Naive B cell (primary cell): ENCODE data around the gene FUCA1. TPM values are rescaled to one million over a fixed set of nuclear protein-coding genes. Genes with fewer than 3 reads are reported as not detected.

ENCODE experiments used
- ATAC-seq, 2 donors: fragments of 150-1000 bp; cut with Tn5 transposase; 2 replicates each; pipeline ENCODE4 v1.10.0; 2021; ENCODE audit warnings: low read depth in 2 of 2, mild to moderate bottlenecking in 2 of 2, moderate library complexity in 2 of 2
- DNase-seq: peaks from one replicate; pipeline ENCODE4 v3.0.0; 2022
- H3K27ac Mint-ChIP-seq, 6 donors: one replicate each; pipeline ENCODE4 v1.8.0; 2020 to 2022; ENCODE audit warnings: mild to moderate bottlenecking in 6 of 6, mixed read lengths in 6 of 6, moderate library complexity in 5 of 6, inconsistent platforms in 2 of 6
- H3K27me3 Mint-ChIP-seq, 3 donors: one replicate each; pipeline ENCODE4 v1.8.0; 2021 to 2022; ENCODE audit warnings: mixed read lengths in 3 of 3, mild to moderate bottlenecking in 1 of 3
- H3K36me3 Mint-ChIP-seq, 2 donors: one replicate each; pipeline ENCODE4 v1.8.0; 2020 to 2022; ENCODE audit warnings: mixed read lengths in 2 of 2, inconsistent platforms in 1 of 2, mild to moderate bottlenecking in 1 of 2
- H3K4me1 Mint-ChIP-seq, 3 donors: one replicate each; pipeline ENCODE4 v1.8.0; 2020 to 2022; ENCODE audit warnings: mixed read lengths in 3 of 3, inconsistent platforms in 1 of 3, mild to moderate bottlenecking in 1 of 3, moderate library complexity in 1 of 3
- H3K4me3 Mint-ChIP-seq, 8 donors: one replicate each; pipeline ENCODE4 v1.8.0; 2020 to 2022; ENCODE audit warnings: mild to moderate bottlenecking in 8 of 8, mixed read lengths in 8 of 8, moderate library complexity in 8 of 8, inconsistent platforms in 2 of 8
- H3K9me3 Mint-ChIP-seq, 7 donors: one replicate each; pipeline ENCODE4 v1.8.0; 2020 to 2022; ENCODE audit warnings: mixed read lengths in 7 of 7, mild to moderate bottlenecking in 5 of 7, inconsistent platforms in 2 of 7, moderate library complexity in 1 of 7
- polyA plus RNA-seq, 6 donors: library from polyadenylated mRNA; unstranded; fragments of 300-500 nt; fragmentation: Illumina TruSeq; gene quantifications; one replicate each; pipeline ENCODE4 v1.2.3, GENCODE V29; 2021; ENCODE audit warnings: low read depth in 6 of 6

FUCA1 gene
- polyA plus RNA-seq, 6 donors from 2014 or later: 3.2 to 9.6 (median 7.2) TPM

DNA sequence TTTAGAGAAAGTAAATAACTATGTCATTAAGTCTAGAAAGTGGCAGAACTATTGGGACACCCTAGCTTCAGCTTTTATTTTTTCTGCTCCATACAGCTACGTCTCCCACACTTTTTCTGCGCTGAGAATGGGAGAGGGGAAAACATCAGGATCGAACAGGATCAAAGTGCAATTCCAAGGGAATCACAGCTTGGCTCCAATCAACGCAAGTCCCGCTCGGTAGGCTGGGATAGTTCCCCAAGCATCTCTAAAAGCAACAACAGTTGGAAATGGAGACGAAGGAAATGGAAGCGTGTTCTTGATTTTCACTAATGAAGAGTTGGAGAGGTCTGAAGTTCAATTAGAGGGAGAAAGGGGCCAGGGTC lies 43.4 kb downstream of the FUCA1 start:
- ATAC-seq (peak; percentile 3 to 6), DNase-seq (no peak)
- Mint-ChIP-seq H3K27ac (peak overlapping the region; percentile 95 to 99 (median 97)), H3K27me3 (no peaks in the 10 kb centered on the region), H3K9me3 (no peaks in the 10 kb centered on the region), H3K36me3 (no peaks in the 10 kb centered on the region), H3K4me3 (peak overlapping the region; percentile 91 to 99 (median 96)), H3K4me1 (peaks cover 15 to 34% (median 24%) of the 10 kb centered on the region in 3 donors)

DNA sequence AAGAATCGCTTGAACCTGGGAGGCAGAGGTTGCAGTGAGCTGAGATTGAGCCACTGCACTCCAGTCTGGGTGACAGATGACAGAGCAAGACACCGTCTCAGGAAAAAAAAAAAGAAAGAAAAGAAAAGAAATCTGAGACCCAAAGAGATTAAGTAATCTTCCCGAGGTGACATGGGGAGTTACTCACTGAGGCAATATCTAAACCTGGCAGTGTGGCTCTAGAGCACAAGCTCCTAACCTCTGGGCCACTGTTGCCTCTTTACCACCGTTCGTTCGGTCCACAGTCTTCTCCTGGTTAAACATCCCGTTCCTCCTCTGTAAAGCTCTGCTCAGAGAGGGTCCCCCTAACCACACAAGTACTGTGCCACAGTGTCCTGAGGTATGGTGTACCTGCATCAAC lies 44.3 kb downstream of the FUCA1 start:
- no peaks in the 10 kb centered on the region for H3K9me3 Mint-ChIP-seq
- ATAC-seq: no peak
- H3K27me3 Mint-ChIP-seq: no peaks in the 10 kb centered on the region

DNA sequence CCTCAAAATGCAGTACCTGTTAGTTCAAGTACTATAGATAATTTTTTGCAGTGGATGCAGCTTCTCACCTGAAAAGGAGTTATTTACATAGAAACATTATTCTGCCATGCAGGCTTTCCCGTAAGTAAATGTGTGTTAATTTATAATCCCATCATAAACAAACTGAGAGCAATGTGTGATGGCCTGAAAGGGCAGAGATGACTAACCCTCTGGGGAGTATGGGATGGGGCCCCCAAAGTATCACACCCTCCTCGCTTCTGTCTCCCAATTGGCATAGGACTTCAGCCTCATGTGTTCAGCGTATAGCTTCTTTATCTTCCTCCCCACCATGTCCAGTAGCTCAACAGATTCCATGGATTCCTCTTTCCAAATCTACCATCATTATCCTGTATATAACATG lies 50.5 kb downstream of the FUCA1 start:
- no peaks in the 10 kb centered on the region for H3K27me3 Mint-ChIP-seq
- H3K9me3 Mint-ChIP-seq: no peaks in the 10 kb centered on the region
- peaks cover 5 to 11% (median 10%) of the 10 kb centered on the region in 3 donors for H3K4me1 Mint-ChIP-seq
- H3K27ac Mint-ChIP-seq: peak overlapping the region in 1 of 6 donors; percentile 39
- H3K36me3 Mint-ChIP-seq: peaks cover 0 to 5% of the 10 kb centered on the region in 2 donors
- no peak overlapping the region for H3K4me3 Mint-ChIP-seq
- no peak for ATAC-seq
- DNase-seq: no peak

More for the DNA sequence above, 44.3 kb downstream of the FUCA1 start:
- H3K27ac Mint-ChIP-seq: peak overlapping the region in 3 of 6 donors; percentile 81 to 95 (median 87)
- no peak for DNase-seq
- H3K4me3 Mint-ChIP-seq: peak overlapping the region; percentile 25 to 99 (median 80)
- H3K36me3 Mint-ChIP-seq: no peaks in the 10 kb centered on the region
- H3K4me1 Mint-ChIP-seq: peaks cover 15 to 34% (median 24%) of the 10 kb centered on the region in 3 donors

DNA sequence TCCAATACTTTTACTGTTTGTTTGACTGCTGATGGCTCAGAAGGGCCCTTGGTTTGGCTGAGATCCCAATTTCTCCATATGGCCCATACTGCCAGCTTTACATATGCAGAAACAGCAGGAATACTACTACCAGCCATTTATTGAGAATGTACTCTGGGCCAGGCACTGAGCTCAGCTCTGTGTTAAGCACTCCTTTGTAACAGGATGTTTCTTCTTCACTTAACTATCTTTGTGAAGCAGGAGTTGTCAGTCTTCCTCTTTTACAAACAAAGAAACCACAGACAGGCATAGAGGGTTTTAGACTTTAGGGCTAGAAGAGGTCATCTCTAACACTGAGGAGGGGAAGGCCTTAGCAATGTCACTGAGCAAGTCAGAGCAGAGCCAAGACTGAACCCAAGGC lies 51.2 kb downstream of the FUCA1 start:
- H3K4me3 Mint-ChIP-seq: peak overlapping the region in 1 of 8 donors; percentile 43
- no peaks in the 10 kb centered on the region for H3K27me3 Mint-ChIP-seq
- DNase-seq: no peak
- H3K9me3 Mint-ChIP-seq: no peaks in the 10 kb centered on the region
- peaks cover 4 to 10% (median 10%) of the 10 kb centered on the region in 3 donors for H3K4me1 Mint-ChIP-seq
- H3K27ac Mint-ChIP-seq: no peak overlapping the region
- no peak for ATAC-seq
- peaks cover 0 to 5% of the 10 kb centered on the region in 2 donors for H3K36me3 Mint-ChIP-seq

DNA sequence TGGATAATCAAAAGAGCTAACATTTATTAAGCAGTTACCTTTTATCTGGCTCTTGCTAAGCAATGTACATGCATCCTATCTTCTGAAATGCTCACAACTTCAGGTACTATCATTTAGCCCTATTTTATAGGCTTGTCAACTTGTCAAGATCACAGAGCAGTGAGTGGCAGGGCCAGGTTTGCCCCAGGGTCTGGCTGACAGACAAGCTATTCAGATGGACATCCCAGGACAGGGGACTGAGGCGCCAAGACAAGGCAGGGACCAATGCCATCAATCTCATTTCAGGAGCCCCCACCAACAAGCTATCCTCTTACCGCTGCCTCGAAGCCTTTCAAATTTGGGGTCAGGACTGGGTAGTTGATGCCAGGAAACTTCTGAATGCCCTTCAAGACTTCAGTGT lies 51.7 kb downstream of the FUCA1 start:
- H3K4me1 Mint-ChIP-seq: peaks cover 2 to 16% (median 7%) of the 10 kb centered on the region in 3 donors
- H3K9me3 Mint-ChIP-seq: no peaks in the 10 kb centered on the region
- no peak overlapping the region for H3K27ac Mint-ChIP-seq
- H3K4me3 Mint-ChIP-seq: no peak overlapping the region
- no peak for DNase-seq
- no peak for ATAC-seq
- no peaks in the 10 kb centered on the region for H3K27me3 Mint-ChIP-seq
- peaks cover 0 to 5% of the 10 kb centered on the region in 2 donors for H3K36me3 Mint-ChIP-seq

DNA sequence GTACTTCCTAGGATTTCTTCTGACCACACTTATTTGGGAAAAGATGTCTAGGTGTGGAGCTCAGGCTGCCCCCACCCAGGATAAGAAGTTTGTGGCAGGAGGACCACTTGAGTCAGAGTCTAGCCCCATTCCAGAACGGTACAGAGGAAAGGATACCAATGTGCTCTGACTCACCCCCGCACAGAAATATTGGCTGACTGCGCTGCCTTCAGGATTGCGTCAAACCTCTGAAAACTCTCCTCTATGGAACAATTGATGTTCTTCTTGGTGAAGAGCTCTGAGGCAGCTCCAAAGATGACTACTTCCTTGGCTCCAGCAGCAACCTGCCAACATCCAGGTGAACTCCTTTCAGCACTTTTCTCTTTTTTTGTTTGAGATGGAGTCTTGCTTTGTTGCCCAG lies 54.1 kb downstream of the FUCA1 start:
- no peak overlapping the region for H3K4me3 Mint-ChIP-seq
- ATAC-seq (no peak), DNase-seq (no peak)
- peaks cover 0 to 5% of the 10 kb centered on the region in 2 donors for H3K36me3 Mint-ChIP-seq
- H3K9me3 Mint-ChIP-seq: no peaks in the 10 kb centered on the region
- H3K27me3 Mint-ChIP-seq: no peaks in the 10 kb centered on the region
- peaks cover 20 to 35% (median 27%) of the 10 kb centered on the region in 3 donors for H3K4me1 Mint-ChIP-seq
- H3K27ac Mint-ChIP-seq: peak overlapping the region in 3 of 6 donors; percentile 24 to 76 (median 26)

DNA sequence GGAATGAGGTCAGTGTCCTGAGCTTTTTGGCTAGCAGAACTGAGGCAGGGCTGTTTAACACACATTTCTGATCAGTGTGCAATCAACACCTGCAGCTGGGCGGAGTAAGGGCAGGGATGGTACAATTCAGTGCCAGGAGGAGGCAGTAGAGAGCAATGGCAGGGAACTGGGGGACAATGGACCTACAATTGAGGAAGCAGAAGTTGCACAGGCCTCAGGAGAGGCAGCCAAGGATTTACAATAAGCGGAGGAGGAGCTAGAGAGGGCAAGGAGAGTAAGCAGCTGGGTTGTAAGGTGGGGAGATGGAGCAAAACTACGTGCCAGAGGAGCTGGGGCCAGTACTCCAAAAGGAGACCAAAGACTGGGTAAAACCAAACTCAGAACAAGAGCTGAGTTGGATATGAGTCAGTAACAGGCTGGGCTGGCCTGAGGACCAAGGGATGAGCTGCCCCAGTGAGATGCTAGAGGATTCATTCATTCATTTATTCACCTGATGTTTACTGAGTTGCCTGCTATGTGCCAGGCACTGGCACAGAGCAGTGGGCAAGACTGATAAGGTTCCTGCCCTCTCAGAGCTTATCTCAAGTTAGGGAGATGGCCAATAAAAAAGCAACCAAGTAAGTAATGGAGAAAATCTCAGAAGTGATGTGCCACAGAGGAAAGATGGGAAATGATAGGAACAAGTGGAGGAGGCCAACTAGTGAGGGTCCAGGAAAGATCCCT lies 57.1 kb downstream of the FUCA1 start:
- Mint-ChIP-seq H3K27ac (peak overlapping the region in 4 of 6 donors; percentile 41 to 87 (median 78)), H3K4me3 (no peak overlapping the region), H3K9me3 (no peaks in the 10 kb centered on the region), H3K27me3 (no peaks in the 10 kb centered on the region), H3K4me1 (peaks cover 23 to 35% (median 27%) of the 10 kb centered on the region in 3 donors), H3K36me3 (peaks cover 0 to 4% of the 10 kb centered on the region in 2 donors)
- ATAC-seq: peak; percentile 86 to 88
- peak; percentile 76 for DNase-seq

DNA sequence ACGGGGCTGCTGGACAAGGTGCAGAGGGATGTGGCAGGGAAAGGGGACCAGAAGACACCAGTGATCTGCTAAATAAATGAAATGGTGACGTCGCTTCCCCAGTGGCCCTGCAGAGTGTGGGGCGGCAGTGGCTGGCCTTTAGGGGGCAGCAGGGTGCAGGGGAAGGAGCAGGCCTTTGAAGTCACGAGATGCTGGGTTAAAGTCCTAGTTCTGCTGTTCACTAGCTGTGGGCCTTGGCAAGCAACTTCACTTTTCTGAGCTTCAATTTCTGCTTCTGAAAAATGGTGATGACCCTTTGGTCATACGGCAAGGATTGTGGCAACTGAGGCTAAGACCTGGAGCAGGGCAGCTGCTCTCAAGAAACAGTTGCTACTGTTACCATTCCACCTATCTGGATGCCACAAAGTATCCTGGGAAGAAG lies 58.3 kb downstream of the FUCA1 start:
- peaks cover 4 to 9% of the 10 kb centered on the region in 2 donors for H3K36me3 Mint-ChIP-seq

DNA sequence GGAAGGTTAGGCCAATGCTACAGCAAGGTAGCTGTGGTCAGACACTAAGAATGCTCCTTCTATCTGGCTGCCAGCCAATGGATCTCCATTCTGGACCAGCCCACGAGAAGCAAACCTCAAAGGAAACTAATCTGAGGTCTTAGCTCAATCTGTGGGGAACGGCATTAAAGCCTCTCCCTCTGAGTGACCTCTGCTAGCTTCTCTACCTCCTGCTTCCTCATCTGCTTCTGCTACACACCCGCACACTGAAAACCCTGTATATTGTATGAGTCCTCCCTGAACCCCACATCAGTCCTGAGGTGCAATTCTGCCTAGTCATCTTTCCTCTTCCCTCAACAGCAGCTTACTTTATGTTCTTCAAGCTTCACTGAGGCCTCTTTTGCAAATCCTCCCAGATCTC lies 60.6 kb downstream of the FUCA1 start:
- peaks cover 4 to 16% of the 10 kb centered on the region in 2 donors for H3K36me3 Mint-ChIP-seq
- no peak for ATAC-seq
- H3K4me1 Mint-ChIP-seq: peaks cover 27 to 40% (median 34%) of the 10 kb centered on the region in 3 donors
- H3K27me3 Mint-ChIP-seq: no peaks in the 10 kb centered on the region
- no peaks in the 10 kb centered on the region for H3K9me3 Mint-ChIP-seq
- H3K4me3 Mint-ChIP-seq: no peak overlapping the region
- DNase-seq: no peak
- H3K27ac Mint-ChIP-seq: peak overlapping the region in 2 of 6 donors; percentile 4 to 87

More for the DNA sequence above, 58.3 kb downstream of the FUCA1 start:
- Mint-ChIP-seq H3K4me1 (peaks cover 33 to 38% (median 37%) of the 10 kb centered on the region in 3 donors), H3K27me3 (no peaks in the 10 kb centered on the region), H3K27ac (peak overlapping the region in 5 of 6 donors; percentile 41 to 94 (median 80)), H3K4me3 (peak overlapping the region in 2 of 8 donors; percentile 2 to 22), H3K9me3 (no peaks in the 10 kb centered on the region)
- ATAC-seq (peak; percentile 84 to 87), DNase-seq (peak; percentile 85)

DNA sequence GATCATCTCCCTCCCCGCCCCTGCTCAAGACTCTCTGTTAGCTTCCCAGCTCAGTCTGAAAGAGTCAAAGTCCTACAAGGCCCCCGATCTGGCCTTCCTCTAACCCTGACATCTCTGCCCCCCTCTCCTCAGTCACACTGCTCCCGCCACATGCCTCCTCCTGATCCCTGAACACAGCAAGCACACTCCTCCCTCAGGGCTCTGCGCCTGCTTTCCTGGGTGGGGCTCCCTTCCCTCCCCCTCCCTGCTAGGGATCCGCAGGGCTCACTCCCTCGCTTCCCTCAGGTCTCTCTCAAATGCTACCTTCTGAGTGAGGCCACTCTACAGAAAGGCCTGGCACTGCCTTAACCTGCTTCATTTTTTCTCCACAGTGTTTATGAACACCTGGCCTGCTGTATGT lies 61.8 kb downstream of the FUCA1 start:
- peak overlapping the region in 2 of 6 donors; percentile 53 to 94 for H3K27ac Mint-ChIP-seq
- ATAC-seq (no peak), DNase-seq (no peak)
- peak overlapping the region in 1 of 8 donors; percentile 66 for H3K4me3 Mint-ChIP-seq
- no peaks in the 10 kb centered on the region for H3K27me3 Mint-ChIP-seq
- H3K9me3 Mint-ChIP-seq: no peaks in the 10 kb centered on the region
- H3K4me1 Mint-ChIP-seq: peaks cover 23 to 38% (median 31%) of the 10 kb centered on the region in 3 donors
- peaks cover 4 to 16% of the 10 kb centered on the region in 2 donors for H3K36me3 Mint-ChIP-seq

DNA sequence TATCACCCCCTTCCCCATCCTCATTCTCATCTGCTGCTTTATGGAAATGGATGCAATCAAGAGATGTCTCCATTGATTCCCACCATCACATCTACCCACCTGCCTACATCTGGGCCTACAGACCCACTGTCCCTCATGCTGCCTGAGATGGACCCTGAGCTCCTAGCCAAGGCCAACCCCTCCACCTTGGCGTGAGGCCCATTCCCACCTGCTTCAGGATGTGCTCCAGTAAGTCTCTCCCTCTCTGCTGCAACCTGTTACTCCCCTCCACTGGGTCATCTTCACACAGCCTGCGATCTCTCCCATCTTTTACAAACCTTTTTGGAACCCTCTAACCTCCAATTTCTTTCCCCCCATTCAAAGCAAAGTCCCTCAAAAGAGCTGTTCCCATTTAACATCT lies 63.1 kb downstream of the FUCA1 start:
- Mint-ChIP-seq H3K9me3 (no peaks in the 10 kb centered on the region), H3K36me3 (peaks cover 4 to 16% of the 10 kb centered on the region in 2 donors), H3K27me3 (no peaks in the 10 kb centered on the region), H3K4me1 (peaks cover 10 to 31% (median 24%) of the 10 kb centered on the region in 3 donors), H3K27ac (no peak overlapping the region), H3K4me3 (peak overlapping the region in 1 of 8 donors; percentile 61)
- ATAC-seq (no peak), DNase-seq (no peak)

DNA sequence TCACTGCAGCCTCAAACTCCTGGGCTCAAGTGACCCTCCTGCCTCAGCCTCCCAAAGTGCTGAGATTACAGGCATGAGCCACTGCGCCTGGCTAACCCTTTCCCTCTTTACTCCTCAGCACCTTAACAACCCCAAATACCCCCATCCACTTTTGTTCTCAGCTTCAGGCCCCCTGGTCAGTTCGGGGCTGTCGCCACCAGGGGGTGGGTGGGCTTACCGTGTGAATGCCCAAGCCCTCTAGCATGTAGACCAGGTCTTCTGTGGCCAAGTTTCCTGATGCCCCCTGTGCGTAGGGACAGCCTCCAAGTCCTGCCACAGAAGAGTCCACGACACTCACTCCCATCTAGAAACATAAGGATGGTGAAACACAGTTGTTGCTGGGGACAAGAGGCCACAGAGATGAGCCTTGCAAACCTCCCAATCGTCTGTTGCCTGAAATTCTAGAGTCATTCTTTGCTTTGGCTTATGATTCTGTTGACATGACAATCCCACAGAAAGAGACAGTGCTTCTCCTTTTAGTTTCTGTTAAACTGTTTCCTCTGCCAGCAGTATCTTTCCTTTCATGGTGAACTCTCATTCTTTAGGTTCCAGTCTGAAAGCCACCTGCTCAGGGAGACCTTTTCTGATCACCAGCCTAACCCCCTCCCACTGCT lies 63.8 kb downstream of the FUCA1 start:
- H3K27me3 Mint-ChIP-seq: no peaks in the 10 kb centered on the region
- ATAC-seq (no peak), DNase-seq (no peak)
- peaks cover 4 to 16% of the 10 kb centered on the region in 2 donors for H3K36me3 Mint-ChIP-seq
- peak overlapping the region in 1 of 8 donors; percentile 61 for H3K4me3 Mint-ChIP-seq
- peak overlapping the region in 2 of 6 donors; percentile 33 to 34 for H3K27ac Mint-ChIP-seq
- no peaks in the 10 kb centered on the region for H3K9me3 Mint-ChIP-seq
- H3K4me1 Mint-ChIP-seq: peaks cover 8 to 31% (median 22%) of the 10 kb centered on the region in 3 donors

DNA sequence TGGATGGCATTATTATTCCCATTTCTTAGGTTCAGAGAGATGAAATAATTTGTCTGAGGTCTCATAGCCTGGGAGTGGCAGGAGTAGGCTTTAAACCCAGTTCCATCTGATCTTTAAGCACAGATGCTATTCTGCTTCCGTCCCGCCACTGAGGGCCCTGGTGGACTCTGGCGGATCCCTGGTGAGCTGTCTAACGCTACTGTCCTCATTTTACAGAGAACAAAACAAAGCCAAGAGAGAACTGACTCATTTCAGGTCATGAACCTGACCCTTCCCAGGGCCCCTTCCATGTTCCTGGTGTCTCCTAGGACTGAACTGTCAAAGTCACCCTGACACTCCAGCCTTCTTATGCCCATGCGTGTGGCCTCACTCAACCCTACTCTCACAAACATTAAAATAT lies 64.4 kb downstream of the FUCA1 start:
- Mint-ChIP-seq H3K4me1 (peaks cover 10 to 33% (median 22%) of the 10 kb centered on the region in 3 donors), H3K27me3 (no peaks in the 10 kb centered on the region), H3K4me3 (peak overlapping the region in 2 of 8 donors; percentile 35 to 61), H3K9me3 (no peaks in the 10 kb centered on the region), H3K36me3 (peaks cover 4 to 16% of the 10 kb centered on the region in 2 donors), H3K27ac (peak overlapping the region in 2 of 6 donors; percentile 19 to 43)
- DNase-seq (no peak), ATAC-seq (no peak)
